Uterus (tissue), 2 donors: Measurements from ENCODE around the gene COL4A4.

ENCODE experiments used
- POLR2A ChIP-seq, 2 donors: fragments of 450-650 bp; IDR thresholded peaks; one replicate each; pipeline ENCODE4 v1.6.1; 2016; ENCODE audit warnings: antibody characterized with exemption in 2 of 2, mild to moderate bottlenecking in 1 of 2, moderate library complexity in 1 of 2
- TF ChIP-seq, protein P1 (sequence below), 4 experiments: fragments of 200-600 bp in 2 of 4; fragments of 450-650 bp in 2 of 4; sonication (generic) in 2 of 4; IDR thresholded peaks; one replicate each; pipeline ENCODE4 v1.5.1; 2016 to 2019; ENCODE audit warnings: antibody characterized with exemption in 4 of 4, mild to moderate bottlenecking in 2 of 4, moderate library complexity in 1 of 4

DNA sequence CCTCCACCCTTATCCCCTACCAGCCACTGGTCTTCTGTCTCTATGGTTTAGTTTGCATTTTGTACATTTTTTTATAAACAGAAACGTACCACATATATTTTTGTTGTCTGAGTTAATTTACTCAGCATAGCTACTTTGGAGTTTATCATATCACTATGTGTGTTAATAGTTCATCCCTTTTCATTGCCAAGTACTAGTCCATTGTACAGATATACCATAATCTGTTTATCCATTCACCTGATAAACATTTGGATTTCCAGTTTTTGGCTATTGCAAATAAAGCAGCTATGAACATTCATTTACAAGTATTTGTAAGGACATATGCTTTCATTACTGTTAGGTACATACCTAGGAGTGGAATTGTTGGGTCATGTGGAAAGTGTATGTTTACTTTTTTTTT is 204.6 kb downstream of the COL4A4 start:
- TF ChIP-seq, protein P1, sequence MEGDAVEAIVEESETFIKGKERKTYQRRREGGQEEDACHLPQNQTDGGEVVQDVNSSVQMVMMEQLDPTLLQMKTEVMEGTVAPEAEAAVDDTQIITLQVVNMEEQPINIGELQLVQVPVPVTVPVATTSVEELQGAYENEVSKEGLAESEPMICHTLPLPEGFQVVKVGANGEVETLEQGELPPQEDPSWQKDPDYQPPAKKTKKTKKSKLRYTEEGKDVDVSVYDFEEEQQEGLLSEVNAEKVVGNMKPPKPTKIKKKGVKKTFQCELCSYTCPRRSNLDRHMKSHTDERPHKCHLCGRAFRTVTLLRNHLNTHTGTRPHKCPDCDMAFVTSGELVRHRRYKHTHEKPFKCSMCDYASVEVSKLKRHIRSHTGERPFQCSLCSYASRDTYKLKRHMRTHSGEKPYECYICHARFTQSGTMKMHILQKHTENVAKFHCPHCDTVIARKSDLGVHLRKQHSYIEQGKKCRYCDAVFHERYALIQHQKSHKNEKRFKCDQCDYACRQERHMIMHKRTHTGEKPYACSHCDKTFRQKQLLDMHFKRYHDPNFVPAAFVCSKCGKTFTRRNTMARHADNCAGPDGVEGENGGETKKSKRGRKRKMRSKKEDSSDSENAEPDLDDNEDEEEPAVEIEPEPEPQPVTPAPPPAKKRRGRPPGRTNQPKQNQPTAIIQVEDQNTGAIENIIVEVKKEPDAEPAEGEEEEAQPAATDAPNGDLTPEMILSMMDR (IDR thresholded peaks at IDR 0.05) = no peak
- TF ChIP-seq POLR2A (IDR thresholded peaks at IDR 0.05) = no peak
